Stimulated activated naive CD4-positive, alpha-beta T cell (primary cell): Measurements from ENCODE around the gene IRAK1.

Experiments
- DNase-seq, 6 experiments: peaks; one replicate each; lab custom pipeline; 2025; lab: John Stamatoyannopoulos, UW

The IRAK1 gene

DNA sequence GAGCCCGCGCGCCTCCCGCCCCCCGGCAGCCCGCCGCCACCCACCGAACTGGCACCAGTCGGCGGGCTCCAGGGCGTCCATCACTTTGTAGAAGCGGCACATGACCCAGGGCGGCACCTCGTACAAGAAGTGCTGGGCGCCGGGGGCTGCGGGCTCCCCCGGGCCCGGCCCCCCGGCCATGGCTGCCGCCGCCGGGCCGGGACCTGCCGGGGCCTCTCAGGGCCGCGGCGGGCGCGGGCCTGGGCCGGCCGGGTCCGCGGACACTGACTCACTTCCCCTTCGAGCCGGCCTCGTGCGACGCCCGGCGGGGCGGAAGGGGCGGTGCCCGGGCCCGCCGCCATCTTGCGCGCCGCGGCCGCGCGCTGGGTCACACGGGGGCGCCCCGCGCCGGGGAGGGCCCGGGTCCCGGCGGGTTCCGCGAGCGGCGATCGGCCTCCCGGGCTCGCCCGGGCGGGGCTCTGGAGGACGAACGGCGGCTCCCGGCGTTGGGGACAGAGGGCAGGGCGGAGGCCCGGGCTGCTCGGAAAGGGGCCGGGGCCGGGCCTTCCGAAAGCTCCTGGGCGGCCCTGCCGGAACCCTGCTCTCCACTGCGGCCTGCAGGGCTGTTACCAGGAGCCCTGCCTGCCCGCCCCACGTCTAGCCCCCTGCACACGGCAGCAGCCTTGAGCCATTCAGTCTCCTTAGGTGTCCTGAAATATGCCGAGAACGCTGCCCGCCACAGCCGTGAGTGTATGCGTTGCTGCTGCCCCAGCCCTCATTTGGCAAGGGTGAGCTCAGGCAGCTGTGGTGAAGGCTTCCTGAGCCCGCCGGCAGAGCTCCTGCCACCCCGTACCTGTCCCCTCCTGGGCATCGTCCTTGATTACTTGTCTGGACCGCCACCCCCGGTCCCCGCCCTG lies at the start of gene IRAK1:
IRAK1 (minus strand) TSS at position 270 of the 896 bp plus-strand sequence; CDS start at position 180, 90 bp downstream.
- peak in 5 of 6 experiments; percentile 18 to 43 (median 38) for DNase-seq

DNA sequence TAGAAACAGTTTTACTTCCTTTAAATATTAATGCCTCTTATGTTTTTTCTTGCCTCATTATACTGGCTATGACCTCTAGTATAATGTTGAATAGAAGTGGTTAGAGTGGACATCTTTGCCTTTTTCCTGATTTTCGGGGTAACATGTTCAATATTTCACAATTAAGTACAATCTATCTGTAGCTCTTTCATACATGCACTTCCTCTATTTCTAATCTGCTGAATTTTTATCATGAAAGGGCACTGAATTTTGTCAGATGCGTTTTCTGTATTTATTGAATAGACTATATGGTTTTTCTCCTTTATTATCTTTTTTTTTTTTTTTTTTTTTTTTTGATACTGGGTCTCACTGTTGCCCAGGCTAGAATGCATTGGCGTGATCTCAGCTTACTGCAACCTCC lies 48.9 kb upstream of the IRAK1 start:
- no peak for DNase-seq

DNA sequence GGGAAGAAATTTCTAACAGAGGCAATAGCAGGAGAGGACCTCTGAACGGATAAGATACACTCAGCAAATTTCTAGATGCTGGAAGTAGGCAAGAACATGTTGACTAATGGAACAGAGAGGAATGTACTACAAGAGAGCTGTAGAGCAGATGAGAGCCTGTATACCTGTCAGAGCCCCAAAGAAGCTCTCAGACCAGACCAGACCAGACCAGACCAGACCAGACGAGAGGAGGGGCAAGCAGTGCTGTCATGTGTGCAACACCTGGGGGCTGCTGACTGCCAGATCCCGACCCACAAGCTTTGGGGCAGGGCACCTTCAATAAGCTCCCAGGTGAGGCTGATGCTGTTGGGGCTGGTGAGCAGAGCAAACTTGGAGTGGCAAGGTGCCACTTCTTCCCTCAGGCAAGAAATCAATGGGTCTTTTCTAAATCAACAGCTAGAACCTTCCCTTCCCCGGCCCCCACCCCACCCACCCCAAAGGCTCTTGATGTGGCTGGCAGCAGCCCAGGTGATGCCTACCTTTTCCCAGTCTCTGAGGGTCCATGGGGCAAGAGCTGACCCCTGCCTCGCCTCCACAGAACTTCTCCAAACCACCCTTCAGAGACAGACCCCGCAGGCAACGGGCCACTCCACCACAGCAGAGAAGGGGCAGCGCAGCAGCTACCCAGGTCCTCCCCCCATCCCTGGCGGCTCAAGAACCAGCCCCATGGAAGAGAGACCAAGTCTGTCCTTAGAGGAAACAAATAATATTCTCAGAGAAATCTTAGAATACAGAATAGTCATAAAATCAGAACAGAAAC lies 45.1 kb upstream of the IRAK1 start:
- DNase-seq = no peak

DNA sequence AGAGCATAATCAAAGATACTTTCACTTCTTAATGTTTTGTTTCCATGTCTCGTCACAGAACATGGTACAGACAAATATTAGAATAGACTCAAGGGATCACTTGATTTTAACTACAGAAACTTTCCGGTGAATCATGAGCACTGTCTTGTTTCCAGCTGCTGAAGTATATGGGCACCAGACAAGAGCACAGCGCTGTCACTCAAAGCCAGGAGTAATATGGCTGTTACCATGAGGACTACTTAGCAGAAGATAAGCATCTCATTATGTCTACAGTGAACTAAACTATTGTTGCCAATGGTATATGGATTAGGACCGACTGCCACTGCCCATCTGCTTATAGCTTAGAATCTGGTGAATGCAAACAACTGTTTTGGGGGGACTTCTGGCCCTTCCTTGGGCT lies 43.5 kb upstream of the IRAK1 start:
- DNase-seq = no peak

DNA sequence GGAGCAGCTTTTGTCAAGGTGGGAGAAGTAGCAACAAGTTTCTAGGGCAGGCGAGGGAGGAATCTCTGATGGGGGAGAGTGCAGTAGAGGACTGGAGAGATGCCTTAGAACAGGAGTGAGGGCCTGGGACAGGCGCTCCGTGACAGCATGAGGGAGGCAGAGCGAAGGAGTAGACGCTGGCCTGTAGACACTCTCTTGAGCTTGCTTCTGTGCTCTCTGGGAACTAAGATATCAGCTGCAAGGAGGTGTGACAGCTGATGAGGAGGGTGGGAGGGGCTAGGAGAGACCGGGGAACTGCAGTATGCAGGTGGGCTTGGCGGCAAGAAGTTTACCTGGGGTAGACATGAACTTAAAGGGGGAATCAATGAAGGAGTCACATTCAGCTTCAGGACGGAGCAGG lies 42.1 kb upstream of the IRAK1 start:
- DNase-seq = no peak

DNA sequence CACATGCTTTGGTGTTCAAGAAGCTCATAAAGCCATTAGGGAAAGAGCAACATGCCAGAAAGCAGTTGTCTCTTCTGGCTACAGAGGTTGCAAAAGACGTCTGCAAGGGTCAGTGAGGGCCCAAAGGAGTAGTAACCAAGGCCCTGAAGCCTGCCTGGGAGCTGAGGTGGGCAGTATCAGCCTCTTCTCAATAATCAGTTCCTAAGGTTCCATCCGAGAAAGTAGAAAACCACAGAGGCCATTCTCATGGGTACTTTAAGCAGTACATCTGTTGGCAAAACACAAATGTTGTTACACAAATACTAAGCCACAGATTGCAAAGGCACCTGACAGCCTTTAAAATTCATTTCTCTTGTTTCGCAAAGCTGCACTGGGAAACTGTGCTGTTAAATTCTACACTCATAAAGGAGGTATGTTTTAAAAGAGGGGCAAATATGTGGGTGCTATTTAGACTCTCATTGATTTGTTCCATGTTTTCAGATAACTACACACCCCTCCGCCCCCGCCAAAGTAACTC lies 40.1 kb upstream of the IRAK1 start:
- DNase-seq = no peak

DNA sequence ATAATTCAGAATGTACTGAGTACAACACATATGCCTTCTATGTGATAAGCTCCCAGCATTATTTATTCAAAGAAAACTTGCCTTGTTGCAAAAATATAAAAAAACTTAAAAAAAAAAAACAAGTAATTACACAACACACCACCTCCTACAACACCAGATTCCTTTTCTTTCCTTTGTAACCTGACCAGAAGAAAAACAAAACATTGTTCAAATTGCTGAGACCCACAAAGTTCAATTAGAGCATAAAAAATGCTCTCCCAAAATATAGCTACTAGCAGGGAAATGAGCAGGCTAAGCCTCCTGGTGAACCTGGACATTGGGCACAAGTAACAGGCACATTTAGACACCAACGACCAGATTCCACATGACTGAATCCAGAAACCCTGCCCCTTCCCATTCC lies 39.5 kb upstream of the IRAK1 start:
- no peak for DNase-seq

DNA sequence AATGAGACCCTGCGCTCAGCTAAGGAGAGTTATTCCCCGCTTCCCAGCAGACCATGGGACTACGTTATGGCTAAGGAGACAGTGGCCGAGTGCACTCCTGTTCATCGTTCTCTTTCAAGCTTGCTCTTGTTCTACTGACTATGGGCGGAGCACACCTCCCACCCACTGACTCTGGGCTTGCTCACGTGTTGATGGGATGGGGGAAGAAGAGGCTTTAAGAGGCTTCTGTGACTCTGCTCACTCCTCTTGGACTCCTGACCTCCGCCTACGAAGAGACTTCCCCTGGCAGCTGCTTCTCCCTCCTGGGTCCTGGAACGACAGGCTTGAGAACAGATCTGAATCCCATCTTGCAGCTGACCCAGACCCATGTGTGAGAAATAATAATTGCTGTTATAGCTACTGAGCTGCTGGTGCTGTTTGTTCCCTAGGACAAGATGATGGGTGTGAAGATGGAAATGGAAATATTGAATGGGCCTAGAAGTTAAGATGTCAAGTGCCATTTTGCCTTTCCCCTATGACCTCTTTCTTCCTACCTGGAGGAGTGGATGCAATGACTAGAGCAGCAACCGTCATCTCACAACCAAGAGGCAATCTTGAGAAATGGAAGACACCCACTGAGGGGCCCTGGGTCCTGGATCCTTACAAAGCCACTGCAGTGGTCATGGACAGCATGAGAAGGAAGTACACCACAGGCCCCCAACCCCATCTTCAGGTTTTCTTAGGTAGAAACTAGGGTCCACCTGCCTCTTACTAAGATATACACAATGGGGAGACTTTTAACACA lies 38.7 kb upstream of the IRAK1 start:
- DNase-seq = no peak

DNA sequence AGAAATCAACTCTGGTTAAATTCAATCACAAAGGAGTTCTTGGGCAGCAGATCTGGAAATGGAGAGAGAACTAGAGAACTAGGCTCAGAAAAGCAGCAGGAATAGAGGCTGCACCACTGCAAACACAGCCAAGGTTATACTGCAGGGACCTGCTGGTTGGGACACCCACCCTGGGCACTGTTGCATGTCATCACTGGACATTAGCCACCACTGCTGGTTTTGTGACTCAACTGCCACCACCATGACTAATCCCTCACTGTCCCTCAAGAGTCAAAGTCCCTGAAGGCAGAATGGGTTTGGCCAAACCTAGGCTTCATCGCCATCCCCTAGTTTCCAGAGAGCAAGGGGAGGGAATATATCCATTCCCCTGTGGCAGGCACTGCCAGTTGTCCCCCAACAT lies 38.1 kb upstream of the IRAK1 start:
- no peak for DNase-seq

DNA sequence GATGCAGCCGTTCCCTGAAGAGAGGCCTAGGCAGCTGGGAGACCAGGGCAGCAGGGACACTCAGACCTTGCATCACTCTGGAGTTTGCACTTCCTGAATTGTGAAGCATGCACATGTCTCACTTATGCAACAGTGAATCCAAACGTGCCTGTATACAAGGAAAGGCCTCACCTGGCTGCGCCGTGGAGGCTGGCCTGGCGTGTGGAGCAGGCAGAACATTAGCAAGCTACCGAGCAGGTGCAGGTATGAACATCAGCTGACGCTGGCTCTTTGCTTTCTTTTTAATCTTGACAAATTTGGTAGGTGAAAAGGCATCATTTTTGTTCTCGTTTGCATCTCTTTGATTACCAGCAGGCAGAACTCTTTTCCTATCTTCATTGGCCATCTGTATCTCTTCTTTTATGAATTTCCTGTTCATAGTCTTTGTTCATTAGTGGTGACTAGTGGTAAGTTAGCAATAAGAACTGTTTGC lies 37.1 kb upstream of the IRAK1 start:
- peak in 3 of 6 experiments; percentile 7 to 19 (median 12) for DNase-seq

DNA sequence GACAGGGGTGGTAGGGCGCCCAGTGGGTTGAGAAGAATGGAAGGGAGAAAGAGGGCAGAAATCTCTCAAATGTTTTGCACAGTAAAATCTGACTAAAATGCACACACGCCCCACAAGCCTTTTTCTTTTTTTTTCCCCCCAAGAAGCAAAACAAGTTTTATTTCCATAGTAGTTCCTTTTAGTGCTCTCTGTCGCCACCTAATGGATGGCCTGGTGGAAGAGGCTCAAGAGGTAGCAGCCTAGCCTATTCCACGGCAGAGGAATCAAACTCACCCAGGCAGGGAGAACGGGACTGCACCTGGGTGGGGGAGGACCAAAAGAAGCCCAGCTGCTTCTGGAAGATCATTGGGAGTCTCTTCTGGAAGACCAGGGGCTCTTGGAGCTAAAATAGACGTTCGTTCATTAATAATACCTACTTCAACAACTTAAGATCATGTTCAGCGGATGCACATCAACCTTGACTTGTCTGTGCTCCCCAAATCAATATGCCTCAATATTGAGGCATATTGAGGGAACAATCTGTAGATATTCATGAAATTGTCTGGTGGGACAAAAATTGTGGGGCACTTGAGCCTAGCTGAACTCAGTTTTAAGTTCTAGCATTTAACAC lies 31.6 kb upstream of the IRAK1 start:
- DNase-seq = peak; percentile 32 to 75 (median 57)

DNA sequence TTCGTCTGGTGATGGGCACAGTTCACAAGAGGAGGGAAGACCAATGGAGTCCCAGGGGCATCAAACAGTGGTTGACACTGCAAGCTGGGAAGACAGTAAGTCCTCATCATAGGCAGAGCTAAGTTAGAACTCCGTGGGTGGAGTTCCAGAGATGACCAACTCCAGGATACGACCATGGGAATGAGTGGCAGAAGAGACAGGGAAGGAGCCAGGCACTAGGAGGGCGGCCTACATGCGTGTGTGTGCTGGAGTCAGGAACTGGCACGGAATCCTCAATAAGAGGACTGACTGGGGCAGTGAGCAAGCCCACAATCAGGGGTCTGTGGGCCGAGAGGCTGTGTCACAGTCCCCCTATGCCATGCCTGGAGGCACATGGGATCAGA lies 30.4 kb upstream of the IRAK1 start:
- DNase-seq = no peak

DNA sequence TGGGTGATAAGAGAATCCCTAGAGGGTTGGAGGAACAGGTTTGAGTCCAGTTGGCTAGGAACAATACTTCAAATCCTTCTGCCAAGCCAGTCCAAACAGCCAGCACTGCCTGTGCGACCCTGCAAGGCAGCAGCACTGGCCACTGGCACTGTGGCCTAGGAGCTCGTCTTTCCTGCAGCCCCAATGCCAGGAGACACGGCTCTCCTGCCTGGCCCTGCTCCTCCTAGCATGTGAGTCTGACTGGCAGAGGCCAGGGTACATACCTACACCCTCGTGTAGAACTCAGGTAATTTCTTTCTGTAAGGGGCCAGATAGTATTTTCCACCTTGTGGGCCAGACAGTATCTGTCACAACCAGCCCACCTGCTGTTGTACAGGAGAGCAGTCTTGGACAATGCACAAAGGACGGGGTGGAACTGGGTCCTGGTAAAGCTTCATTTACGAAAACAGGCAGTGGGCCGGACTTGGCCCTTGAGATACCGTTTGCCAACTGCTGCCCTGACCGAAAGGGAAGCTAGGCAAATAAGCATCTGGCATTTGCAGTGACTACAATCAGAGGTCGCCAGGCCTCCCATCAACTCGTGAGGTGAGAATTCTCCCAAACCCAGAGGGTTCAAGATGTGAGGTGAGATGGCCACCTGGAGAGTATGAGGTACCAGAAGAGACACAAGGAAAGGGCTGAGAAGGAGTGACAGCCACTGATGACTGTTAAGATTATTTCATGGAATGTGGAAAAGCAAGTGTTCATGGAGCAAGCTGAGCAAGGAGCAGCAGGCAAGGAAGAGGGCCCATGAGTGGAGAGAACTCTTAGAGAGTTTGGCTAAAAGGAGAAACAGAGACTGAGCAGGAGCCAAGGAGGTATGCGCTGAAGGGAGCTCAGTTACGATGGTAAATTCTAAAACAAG lies 29.8 kb upstream of the IRAK1 start:
- no peak for DNase-seq

DNA sequence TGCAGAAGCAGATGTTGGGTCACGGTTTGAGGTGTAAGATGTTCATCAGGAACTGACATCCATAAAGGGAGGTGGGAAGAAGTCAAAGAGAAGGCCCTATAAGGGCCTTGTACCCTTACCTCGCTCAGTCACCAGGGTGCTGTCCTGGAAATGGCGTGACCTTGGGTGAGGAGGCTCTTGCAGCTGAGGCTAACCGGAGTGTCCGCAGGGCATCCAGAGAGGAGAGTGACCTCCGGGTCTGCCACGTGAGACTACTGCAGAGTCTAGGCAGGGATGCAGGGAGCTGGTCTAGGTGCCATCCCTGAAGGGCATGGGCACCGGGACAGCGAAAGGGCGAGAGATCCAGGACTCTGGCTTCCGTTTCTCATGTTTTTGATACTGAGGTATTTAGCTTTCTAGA lies 28.7 kb upstream of the IRAK1 start:
- no peak for DNase-seq

DNA sequence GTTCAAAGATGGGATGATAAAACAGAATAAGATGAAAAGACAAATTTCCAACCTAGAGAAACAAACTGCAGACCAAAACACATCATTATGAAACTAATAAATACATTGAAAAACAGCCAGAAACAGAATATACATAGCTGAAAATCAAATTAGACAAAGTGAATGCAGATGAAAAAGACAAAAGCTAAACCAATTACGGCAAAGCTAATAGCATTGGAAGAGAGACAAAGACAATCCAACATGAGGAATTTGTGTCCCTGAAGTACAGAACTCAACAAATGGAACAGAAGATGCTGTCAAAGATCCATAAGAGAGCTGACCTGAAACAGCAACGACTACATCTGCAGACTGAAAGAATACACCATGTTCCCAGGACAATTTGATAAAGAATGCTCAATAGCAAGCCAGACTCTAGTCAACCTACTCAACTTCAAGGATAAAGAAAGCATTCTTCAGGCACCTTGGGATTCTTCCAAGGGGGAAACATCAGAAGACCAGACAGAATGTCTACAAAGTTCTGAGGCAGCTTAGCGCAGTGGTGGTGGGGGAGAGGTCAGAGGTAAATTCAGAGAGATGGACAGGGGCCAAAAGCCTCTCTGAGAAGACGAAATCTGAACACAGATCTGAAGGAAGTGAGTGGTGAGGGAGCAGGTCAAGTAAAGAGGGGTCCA lies 27.4 kb upstream of the IRAK1 start:
- no peak for DNase-seq

DNA sequence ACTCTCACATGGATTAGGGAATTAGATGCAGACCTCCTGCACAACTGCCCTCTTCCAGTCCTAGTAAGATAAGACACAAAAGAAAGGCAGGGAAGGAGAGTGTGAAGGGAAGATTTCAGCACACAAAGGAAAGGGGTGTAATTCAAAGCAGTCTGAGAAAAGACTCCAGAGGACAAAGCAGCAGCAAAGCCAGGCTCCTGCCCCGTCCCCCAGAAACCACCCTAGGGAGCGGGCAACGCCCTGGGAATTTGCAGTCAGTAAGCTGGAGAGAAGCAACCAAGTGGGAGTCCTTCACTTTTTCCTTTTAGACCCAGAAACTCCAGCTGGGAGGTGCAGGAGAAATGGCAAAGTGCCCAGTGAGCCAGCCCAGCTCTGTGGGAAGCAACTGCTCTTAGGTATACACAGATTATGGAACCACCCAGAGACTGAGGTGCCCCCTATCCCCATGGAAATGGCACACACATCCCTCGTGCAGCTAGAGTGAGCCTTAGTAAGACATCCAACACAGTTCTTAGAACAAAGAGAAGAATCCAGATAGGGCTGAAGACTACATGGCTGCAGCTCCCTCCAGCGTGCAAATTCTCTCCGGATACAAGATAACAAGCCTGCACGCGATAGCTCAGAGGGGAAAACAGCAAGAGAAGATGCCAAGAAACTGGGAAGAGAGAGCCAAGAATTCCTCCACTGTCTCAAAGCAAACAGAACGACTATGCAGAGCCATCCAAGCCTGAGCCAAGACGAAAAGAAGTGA lies 26.5 kb upstream of the IRAK1 start:
- no peak for DNase-seq

DNA sequence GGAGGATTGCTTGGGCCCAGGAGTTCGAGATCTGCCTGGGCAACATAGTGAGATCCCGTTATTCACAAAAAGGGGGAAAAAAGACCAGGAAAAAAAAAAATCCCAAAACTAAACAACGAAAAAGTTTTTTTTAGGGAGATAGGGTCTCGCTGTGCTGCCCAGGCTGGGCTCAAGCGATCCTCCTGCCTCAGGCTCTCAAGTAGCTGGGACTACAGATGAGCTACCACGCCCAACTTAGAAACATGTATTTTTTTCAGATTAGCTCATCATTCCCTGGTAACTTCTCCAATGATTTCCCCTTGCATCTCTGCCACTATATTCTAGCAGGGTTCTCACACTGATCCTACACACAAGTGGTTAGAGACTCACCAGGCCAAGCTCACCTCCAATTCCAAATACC lies 24.4 kb upstream of the IRAK1 start:
- DNase-seq = no peak

DNA sequence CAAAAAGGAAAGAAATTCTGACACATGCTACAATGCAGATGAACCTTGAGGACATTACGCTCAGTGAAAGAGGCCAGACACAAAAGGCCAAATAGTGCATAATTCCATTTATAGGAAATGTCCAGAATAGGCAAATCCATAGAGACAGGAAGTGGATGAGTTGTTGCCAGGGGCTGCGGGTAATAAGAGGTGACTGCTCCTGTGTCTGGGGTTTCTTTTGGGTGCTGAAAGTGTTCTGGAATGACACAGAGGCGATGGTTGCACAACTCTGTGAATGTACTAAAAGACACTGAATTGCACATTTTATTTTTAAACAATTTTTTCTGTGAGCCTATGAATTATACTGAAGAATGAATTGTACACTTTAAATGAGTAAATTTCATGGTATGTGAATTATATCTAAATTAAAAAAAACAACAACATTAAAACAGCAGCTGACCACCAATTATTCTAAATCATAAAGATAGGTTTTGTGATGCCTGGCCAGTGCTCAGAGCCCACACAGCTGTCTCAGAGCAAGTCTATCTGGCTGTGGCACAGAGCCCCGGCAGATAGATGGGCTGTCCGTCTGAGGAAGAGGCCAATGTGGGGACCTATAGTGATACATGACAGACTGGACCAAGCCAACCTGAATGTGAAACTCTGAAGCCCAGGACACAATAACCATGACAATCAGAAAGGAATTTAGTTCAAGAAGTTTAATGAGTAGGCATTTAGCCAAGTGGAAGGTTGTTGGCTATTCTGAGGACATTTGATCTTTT lies 23.5 kb upstream of the IRAK1 start:
- DNase-seq = no peak
